T-helper 2 cell treated with Interferon-gamma antibody and Interleukin-4, amounts not matched to agents 100 ng/mL and 5 ng/mL, for 36 hours (primary cell): Measurements from ENCODE around the gene YWHAG. TPM values are rescaled to one million over a fixed set of nuclear protein-coding genes. Genes with fewer than 3 reads are reported as not detected.
"Not testable (repeated sequence)": the region's sequence is repeated elsewhere in the genome, so short reads cannot be mapped to it uniquely, and the experiment has no call there.

Experiments used
- intact Hi-C: fragments of 100-400 bp; cut with micrococcal nuclease; formaldehyde crosslinking; loops from one replicate; pipeline ENCODE4 v1.15.1; 2023
- total RNA-seq: library from RNA; stranded (reverse); gene quantifications from 2 replicates; pipeline ENCODE4 v1.2.3, GENCODE V29; 2022

Gene YWHAG
- total RNA-seq: 104 and 106 TPM in 2 replicates

DNA sequence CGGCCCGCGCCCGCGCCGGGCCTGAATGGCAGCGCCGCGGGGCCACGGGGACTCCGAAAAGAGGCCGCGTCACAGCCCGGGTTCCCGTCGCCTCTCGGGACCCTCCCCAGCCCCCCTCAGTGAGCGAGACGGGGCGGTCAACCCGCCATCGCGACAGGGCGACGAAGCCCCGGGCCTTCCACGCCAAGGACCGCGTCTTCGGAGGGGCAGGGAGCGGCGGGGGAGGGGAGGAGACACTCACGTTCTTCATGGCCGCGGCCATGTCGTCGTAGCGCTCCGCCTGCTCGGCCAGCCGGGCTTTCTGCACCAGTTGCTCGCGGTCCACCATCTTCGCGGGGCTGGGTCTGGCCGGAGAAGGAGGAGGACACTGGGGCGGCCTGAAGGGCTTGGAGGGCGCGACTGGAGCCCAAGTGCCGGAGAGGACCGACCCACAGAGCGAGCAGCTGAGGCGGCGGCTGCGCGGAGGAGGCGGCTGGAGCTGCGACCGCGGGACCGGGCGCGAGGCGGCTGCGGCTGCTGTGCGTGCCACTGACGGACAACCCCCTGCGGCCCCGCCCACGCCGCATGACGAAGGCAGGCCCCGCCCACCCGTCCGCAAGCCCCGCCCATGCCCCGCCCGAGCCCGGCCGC is at the start of gene YWHAG:
Gene YWHAG (minus strand): TSS at position 511 of the 630 bp plus-strand sequence. CDS start 183 bp downstream, at position 328.
- intact Hi-C loops: loop anchor here (1.0 to 10.0 kb wide), 6 partner anchors 35 to 830 kb away; partner anchors contain the start of genes HSPB1 and STYXL1

DNA sequence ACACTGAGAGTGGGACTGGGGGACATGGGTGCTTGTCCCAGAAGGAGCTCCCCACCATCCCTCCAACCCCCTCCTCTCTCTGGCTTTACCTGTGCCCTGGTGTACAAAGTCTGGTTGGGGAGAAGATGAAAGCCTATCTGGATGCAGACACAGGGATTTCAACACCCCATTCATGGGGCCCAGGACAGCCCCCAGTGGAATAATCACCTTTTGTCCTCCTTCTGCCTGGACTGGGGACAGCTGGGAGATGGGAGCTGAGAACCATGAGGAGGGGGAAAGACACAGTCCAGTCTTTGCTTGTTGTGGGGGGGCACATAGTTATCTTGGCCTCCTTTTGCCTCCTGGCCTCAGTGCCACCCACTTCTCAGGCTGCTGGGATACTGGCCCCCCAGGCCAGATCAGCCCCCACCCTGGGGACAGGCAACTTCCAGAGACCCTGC is 49.4 kb upstream of the YWHAG start:
- intact Hi-C loops: no loop called here

GRCh38 chr7:76407718-76408117 is 48.9 kb upstream of the YWHAG start:
- intact Hi-C loops: no loop called here

GRCh38 chr7:76405738-76406137 is 46.9 kb upstream of the YWHAG start:
- intact Hi-C loops: no loop called here

- intact Hi-C loops: no loop called here
These were observed 45.1 kb upstream of the YWHAG start for GRCh38 chr7:76403780-76404494.

DNA sequence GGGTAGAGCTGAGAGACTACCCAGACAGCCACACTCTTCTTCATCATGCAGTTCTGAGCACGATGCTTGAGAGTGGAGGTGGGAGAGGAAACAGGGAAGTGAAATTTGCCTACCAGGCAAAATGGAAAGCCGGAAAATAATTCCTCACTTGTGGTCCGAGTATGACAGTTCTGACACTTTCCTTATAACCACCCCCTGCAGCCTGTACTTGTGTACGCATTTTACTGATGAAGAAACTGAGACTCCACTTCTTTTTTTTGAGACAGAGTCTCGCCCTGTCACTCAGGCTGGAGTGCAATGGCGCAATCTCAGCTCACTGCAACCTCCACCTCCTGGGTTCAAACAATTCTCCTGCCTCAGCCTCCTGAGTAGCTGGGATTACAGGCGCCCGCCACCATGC is 44.3 kb upstream of the YWHAG start:
- intact Hi-C loops: not testable (repeated sequence)

GRCh38 chr7:76400248-76400647 is 41.5 kb upstream of the YWHAG start:
- intact Hi-C loops: no loop called here

GRCh38 chr7:76397409-76398183 is 38.8 kb upstream of the YWHAG start:
- intact Hi-C loops: no loop called here

DNA sequence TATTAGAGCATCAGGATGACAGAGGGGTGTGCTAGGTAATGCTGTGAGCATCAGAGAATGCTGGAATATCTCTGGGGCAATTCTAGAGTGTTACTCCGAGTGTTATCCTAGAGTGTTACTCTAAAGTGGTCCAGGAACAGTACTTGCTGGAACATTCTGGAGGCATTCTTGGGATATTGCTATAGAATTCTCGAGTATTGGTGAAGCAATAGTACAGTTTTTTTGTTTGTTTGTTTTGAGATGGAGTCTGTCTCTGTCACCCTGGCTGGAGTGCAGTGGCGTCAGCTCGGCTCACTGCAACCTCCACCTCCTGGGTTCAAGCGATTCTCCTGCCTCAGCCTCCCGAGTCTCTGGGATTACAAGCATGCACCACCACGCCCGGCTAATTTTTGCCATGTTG is 38.1 kb upstream of the YWHAG start:
- intact Hi-C loops: no loop called here

GRCh38 chr7:76395965-76396726 is 37.4 kb upstream of the YWHAG start:
- intact Hi-C loops: no loop called here

GRCh38 chr7:76395605-76395964 is 36.8 kb upstream of the YWHAG start:
- intact Hi-C loops: not testable (repeated sequence)

GRCh38 chr7:76394957-76395356 is 36.2 kb upstream of the YWHAG start:
- intact Hi-C loops: no loop called here

DNA sequence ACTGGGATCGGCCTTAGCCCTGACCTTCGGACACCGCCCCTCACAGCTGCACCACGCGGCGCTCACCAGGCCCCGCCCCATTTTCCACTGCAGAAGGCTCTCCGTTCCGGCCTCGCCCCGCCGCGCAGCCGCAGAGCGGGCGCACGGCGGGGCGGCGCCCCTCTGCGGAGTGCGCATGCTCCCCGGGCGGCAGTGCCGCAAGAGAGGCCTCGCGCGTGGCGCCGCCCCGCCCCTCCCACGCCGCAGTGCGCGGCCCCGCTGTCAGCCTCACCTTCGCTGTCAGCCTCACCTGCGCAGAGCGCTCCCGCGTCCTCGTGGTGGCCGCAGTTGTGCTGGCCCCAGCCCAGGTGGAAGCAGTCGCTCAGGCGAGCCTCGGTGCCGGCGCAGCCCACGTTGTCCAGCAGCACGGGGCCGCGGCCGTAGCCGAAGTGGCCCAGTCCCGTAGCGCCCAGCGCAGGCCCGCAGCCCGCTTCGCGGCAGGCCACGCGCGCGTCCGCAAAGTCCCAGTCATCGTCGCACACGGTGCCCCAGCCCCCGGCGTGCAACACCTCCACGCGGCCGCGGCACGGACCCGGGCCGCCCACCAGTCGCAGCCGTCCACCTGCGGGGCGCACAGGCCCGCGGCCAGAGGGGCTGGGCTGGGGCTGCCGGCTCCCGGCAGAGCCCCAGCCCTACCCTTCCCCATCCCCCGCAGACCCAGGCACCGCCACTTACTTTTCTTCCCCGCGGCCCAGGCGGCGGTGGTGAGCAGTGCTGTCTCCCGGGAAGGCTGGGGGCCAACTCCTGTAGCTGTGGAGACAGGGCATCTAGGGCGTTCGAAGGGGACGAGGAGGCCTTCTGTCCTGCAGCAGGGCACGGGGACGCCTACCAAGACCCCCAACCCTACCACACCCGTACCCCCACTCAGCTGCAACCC is 34.6 kb upstream of the YWHAG start:
- intact Hi-C loops: loop anchor here (1.0 to 2.0 kb wide), 3 partner anchors 34 to 1143 kb away; partner anchors contain the start of gene PTPN12

- intact Hi-C loops: loop anchor here (1.0 to 2.0 kb wide), 3 partner anchors 33 to 1144 kb away; partner anchors contain the start of gene PTPN12
These were observed 33.8 kb upstream of the YWHAG start for GRCh38 chr7:76392531-76393115.

DNA sequence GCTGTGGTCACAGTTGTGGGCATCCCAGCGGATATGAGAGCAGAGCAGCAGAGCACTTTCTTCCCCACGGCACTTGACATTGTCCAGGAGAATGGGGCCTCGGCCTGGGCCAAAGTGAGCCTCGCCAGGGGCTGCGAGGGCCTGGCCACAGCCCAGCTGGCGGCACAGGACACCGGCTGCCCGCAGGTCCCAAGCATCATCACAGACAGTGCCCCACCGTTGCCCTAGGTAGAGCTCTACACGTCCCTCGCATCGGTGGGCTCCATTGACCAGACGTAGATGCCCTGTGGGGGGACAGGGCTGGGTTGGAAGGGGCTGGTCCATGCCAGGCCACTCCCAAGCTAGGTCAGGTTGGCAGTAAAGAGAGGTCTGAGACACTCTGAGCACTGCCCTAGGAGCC is 31.3 kb upstream of the YWHAG start:
- intact Hi-C loops: no loop called here

- intact Hi-C loops: not testable (repeated sequence)
These were observed 29.0 kb upstream of the YWHAG start for GRCh38 chr7:76387789-76388188.

- intact Hi-C loops: no loop called here
These were observed 28.0 kb upstream of the YWHAG start for GRCh38 chr7:76386691-76387260.

DNA sequence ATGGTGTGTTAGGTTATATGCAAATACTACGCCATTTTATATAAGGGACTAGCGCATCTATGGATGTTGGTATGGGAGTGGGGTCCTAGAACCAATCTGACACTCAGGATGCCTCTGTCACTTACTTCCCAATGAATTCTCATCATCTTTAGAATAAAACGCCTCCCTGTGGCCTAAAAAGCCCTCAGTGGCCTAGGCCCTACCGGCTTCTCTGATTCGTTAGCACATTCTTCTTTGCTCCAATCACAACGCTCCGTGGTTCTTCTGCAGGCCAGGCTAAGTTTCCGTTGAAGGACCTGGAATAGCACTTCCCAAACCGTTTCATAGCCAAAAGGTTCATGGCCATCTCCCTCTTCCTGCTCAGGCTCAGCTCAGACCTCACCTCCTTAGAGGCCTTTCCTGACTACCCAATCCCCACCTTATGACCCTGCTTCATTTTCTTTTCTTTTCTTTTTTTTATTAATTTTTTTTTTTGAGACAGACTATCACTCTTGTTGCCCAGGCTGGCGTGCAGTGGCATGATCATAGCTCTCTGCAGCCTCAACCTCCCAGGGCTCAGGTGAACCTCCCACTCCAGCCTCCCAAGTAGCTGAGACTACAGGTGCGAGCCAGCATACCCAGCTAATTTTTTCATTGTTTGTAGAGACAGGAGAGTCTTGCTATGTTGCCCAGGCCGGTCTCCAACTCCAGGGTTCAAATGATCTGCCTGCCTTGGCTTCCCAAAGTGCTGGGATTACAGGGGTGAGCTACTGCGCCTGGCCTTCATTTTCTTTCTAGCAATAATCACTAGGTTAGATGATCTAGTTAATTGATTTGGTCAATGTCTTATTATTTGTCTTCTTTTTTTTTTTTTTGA is 24.5 kb upstream of the YWHAG start:
- intact Hi-C loops: no loop called here
